NCI-H2171 (cell line): Measurements from ENCODE around the gene DNTTIP2.
"Not testable (repeated sequence)": the region's sequence is repeated elsewhere in the genome, so short reads cannot be mapped to it uniquely, and the experiment has no call there.

Experiments used
- DNase-seq: peaks from one replicate; lab custom pipeline; 2025; lab: John Stamatoyannopoulos, UW

DNTTIP2 gene

GRCh38 chr1:93840956-93841482, 38.0 kb downstream of the DNTTIP2 start:
- no peak for DNase-seq

- DNase-seq: no peak
Observed at GRCh38 chr1:93839753-93840152, 39.3 kb downstream of the DNTTIP2 start.

- DNase-seq: no peak
Observed at GRCh38 chr1:93839307-93839706, 39.7 kb downstream of the DNTTIP2 start.

GRCh38 chr1:93837961-93838360, 41.0 kb downstream of the DNTTIP2 start:
- no peak for DNase-seq

- not testable (repeated sequence) for DNase-seq
Observed at GRCh38 chr1:93833293-93833692, 45.7 kb downstream of the DNTTIP2 start.

- DNase-seq: no peak
Observed at GRCh38 chr1:93829061-93829460, 49.9 kb downstream of the DNTTIP2 start.

GRCh38 chr1:93828367-93828755, 50.6 kb downstream of the DNTTIP2 start:
- no peak for DNase-seq

- DNase-seq: no peak
Observed at GRCh38 chr1:93827633-93828366, 51.2 kb downstream of the DNTTIP2 start.

GRCh38 chr1:93827128-93827527, 51.9 kb downstream of the DNTTIP2 start:
- DNase-seq: peak; percentile 49

GRCh38 chr1:93824834-93825233, 54.2 kb downstream of the DNTTIP2 start:
- DNase-seq: no peak

GRCh38 chr1:93822730-93823425, 56.1 kb downstream of the DNTTIP2 start:
- DNase-seq: no peak

- no peak for DNase-seq
Observed at GRCh38 chr1:93821423-93822144, 57.4 kb downstream of the DNTTIP2 start.

- no peak for DNase-seq
Observed at GRCh38 chr1:93820554-93821422, 58.2 kb downstream of the DNTTIP2 start.

- no peak for DNase-seq
Observed at GRCh38 chr1:93818570-93818959, 60.4 kb downstream of the DNTTIP2 start.

GRCh38 chr1:93817819-93818569, 61.0 kb downstream of the DNTTIP2 start:
- no peak for DNase-seq

- no peak for DNase-seq
Observed at GRCh38 chr1:93816970-93817678, 61.9 kb downstream of the DNTTIP2 start.
